Measurements from ENCODE around the gene USP37.

GRCh38 chr2:218456849-218457248 is 111.3 kb downstream of the USP37 start:
- TF ChIP-seq CTCF (IDR thresholded peaks at IDR 0.05) (no peak), POLR2A (IDR thresholded peaks at IDR 0.05) (no peak), POLR2AphosphoS5 (IDR thresholded peaks at IDR 0.05) (no peak)

Data from breast epithelium (tissue), 3 donors.